WTC11 (cell line): ENCODE results near the gene ZDHHC4. TPM values are rescaled to one million over a fixed set of nuclear protein-coding genes. Genes with fewer than 3 reads are reported as not detected.

ENCODE experiments used
- ATAC-seq: fragments of 200-7000 bp; cut with Tn5 transposase; 2 replicates; pipeline ENCODE4 v1.10.0; 2021; ENCODE audit warnings: mild to moderate bottlenecking, moderate library complexity
- CTCF ChIA-PET: fragments of 300-600 bp; sonication (Branson Sonifier 250); formaldehyde crosslinking; loops from one replicate; lab custom pipeline; 2021; ENCODE audit warnings: antibody characterized with exemption; lab: Charles Lee
- POLR2A ChIA-PET: fragments of 350-600 bp; sonication (Branson Sonifier 250); formaldehyde crosslinking; loops from one replicate; lab custom pipeline; 2021; ENCODE audit warnings: antibody characterized with exemption; lab: Charles Lee
- DNase-seq: peaks from one replicate; pipeline ENCODE4 v3.0.0; 2021; ENCODE audit warnings: low spot score
- H3K27ac Mint-ChIP-seq: 2 replicates; pipeline ENCODE4 v1.8.0; 2021; ENCODE audit warnings: mixed read lengths
- H3K27me3 Mint-ChIP-seq: 2 replicates; pipeline ENCODE4 v1.8.0; 2021; ENCODE audit warnings: low read depth, mild to moderate bottlenecking, moderate library complexity, mixed read lengths
- H3K36me3 Mint-ChIP-seq: 2 replicates; pipeline ENCODE4 v1.8.0; 2021; ENCODE audit warnings: mixed read lengths
- H3K4me1 Mint-ChIP-seq: 2 replicates; pipeline ENCODE4 v1.8.0; 2022; ENCODE audit warnings: mixed read lengths
- H3K4me3 Mint-ChIP-seq: 2 replicates; pipeline ENCODE4 v1.8.0; 2021; ENCODE audit warnings: mild to moderate bottlenecking, moderate library complexity, mixed read lengths
- H3K9me3 Mint-ChIP-seq: 2 replicates; pipeline ENCODE4 v1.8.0; 2021; ENCODE audit warnings: mixed read lengths
- E2F5 ChIP-seq: sonication (generic); formaldehyde crosslinking; IDR thresholded peaks from 2 replicates; pipeline ENCODE4 v1.8.1; 2022; ENCODE audit warnings: mild to moderate bottlenecking, moderate library complexity, missing genetic modification reagents
- ERG ChIP-seq: fragments of 250-450 bp; sonication (Bioruptor Pico); IDR thresholded peaks from 2 replicates; pipeline ENCODE4 v1.8.0; 2021; ENCODE audit warnings: mild to moderate bottlenecking
- ETV6 ChIP-seq: sonication (generic); formaldehyde crosslinking; IDR thresholded peaks from 2 replicates; pipeline ENCODE4 v1.8.1; 2022; ENCODE audit warnings: mild to moderate bottlenecking, missing genetic modification reagents
- FOXK1 ChIP-seq: sonication (generic); formaldehyde crosslinking; IDR thresholded peaks from 2 replicates; pipeline ENCODE4 v1.8.0; 2022; ENCODE audit warnings: mild to moderate bottlenecking, moderate library complexity, missing genetic modification reagents
- FOXP1 ChIP-seq: sonication (generic); formaldehyde crosslinking; IDR thresholded peaks from 2 replicates; pipeline ENCODE4 v1.8.0; 2022; ENCODE audit warnings: missing genetic modification reagents, mild to moderate bottlenecking, moderate library complexity, borderline replicate concordance
- KAT7 ChIP-seq: sonication (generic); formaldehyde crosslinking; IDR thresholded peaks from 2 replicates; pipeline ENCODE4 v1.8.1; 2023; ENCODE audit warnings: missing genetic modification reagents, mild to moderate bottlenecking, borderline replicate concordance
- MYBL2 ChIP-seq: sonication (generic); formaldehyde crosslinking; IDR thresholded peaks from 2 replicates; pipeline ENCODE4 v1.8.1; 2023; ENCODE audit warnings: mild to moderate bottlenecking, moderate library complexity, missing genetic modification reagents
- NR2C2 ChIP-seq: sonication (generic); formaldehyde crosslinking; IDR thresholded peaks from 2 replicates; pipeline ENCODE4 v1.8.0; 2022; ENCODE audit warnings: mild to moderate bottlenecking, missing genetic modification reagents
- RELA ChIP-seq: sonication (generic); formaldehyde crosslinking; IDR thresholded peaks from 2 replicates; pipeline ENCODE4 v1.8.1; 2022; ENCODE audit warnings: missing genetic modification reagents, mild to moderate bottlenecking, borderline replicate concordance
- SMAD4 ChIP-seq: sonication (generic); formaldehyde crosslinking; IDR thresholded peaks from 2 replicates; pipeline ENCODE4 v1.8.0; 2022; ENCODE audit warnings: mild to moderate bottlenecking, missing genetic modification reagents
- ZNF317 ChIP-seq: sonication (generic); formaldehyde crosslinking; IDR thresholded peaks from 2 replicates; pipeline ENCODE4 v1.8.1; 2023; ENCODE audit warnings: low read depth, mild to moderate bottlenecking, moderate library complexity, missing genetic modification reagents, borderline replicate concordance
- ZSCAN18 ChIP-seq: fragments of 250-450 bp; sonication (Bioruptor Pico); IDR thresholded peaks from 2 replicates; pipeline ENCODE4 v2.1.2; 2022; ENCODE audit warnings: mild to moderate bottlenecking, moderate library complexity
- total RNA-seq: library from RNA; stranded (reverse); gene quantifications from 3 replicates; pipeline ENCODE4 v1.2.3, GENCODE V29; 2021
- TF ChIP-seq, protein P1 (sequence below): sonication (generic); formaldehyde crosslinking; IDR thresholded peaks from 2 replicates; pipeline ENCODE4 v1.8.0; 2022; ENCODE audit warnings: mild to moderate bottlenecking, missing genetic modification reagents
- TF ChIP-seq, protein P2 (sequence below): sonication (generic); formaldehyde crosslinking; IDR thresholded peaks from 2 replicates; pipeline ENCODE4 v1.8.1; 2023; ENCODE audit warnings: mild to moderate bottlenecking, moderate library complexity, missing genetic modification reagents
- TF ChIP-seq, protein P3 (sequence below): sonication (generic); formaldehyde crosslinking; IDR thresholded peaks from 2 replicates; pipeline ENCODE4 v1.8.0; 2022; ENCODE audit warnings: mild to moderate bottlenecking, missing genetic modification reagents
- TF ChIP-seq, protein P4 (sequence below): sonication (generic); formaldehyde crosslinking; IDR thresholded peaks from 2 replicates; pipeline ENCODE4 v1.8.1; 2022; ENCODE audit warnings: low read depth, missing genetic modification reagents, borderline replicate concordance

The ZDHHC4 gene
- total RNA-seq, 1 experiment from 2014 or later, result 37.7 TPM

GRCh38 chr7:6589829-6590644 is 12.8 kb downstream of the ZDHHC4 start, which contains the start of gene INTS15 (continued):
- peak; percentile 87; the same call in 1 of the 2 replicates for TF ChIP-seq KAT7 (CRISPR knock-in tag)
- TF ChIP-seq FOXP1 (CRISPR knock-in tag), result no peak
- TF ChIP-seq FOXK1 (CRISPR knock-in tag), result peak; percentile 58

GRCh38 chr7:6590645-6591110 is 13.4 kb downstream of the ZDHHC4 start:
- POLR2A ChIA-PET, result interaction anchor here (0.7 to 1.1 kb wide), 2 partner anchors 10 to 25 kb away, joined by 3 to 6 read pairs; no protein-coding TSS in a partner anchor
- no peaks in the 10 kb centered on the region for H3K9me3 Mint-ChIP-seq
- CTCF ChIA-PET, result interaction anchor here (0.6 to 2.7 kb wide), 10 partner anchors 14 to 267 kb away, joined by 3 to 27 read pairs (median 4); partner anchors contain the start of gene ZDHHC4
- TF ChIP-seq, protein P1, sequence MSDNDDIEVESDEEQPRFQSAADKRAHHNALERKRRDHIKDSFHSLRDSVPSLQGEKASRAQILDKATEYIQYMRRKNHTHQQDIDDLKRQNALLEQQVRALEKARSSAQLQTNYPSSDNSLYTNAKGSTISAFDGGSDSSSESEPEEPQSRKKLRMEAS (CRISPR knock-in tag), result no peak
- TF ChIP-seq, protein P2, sequence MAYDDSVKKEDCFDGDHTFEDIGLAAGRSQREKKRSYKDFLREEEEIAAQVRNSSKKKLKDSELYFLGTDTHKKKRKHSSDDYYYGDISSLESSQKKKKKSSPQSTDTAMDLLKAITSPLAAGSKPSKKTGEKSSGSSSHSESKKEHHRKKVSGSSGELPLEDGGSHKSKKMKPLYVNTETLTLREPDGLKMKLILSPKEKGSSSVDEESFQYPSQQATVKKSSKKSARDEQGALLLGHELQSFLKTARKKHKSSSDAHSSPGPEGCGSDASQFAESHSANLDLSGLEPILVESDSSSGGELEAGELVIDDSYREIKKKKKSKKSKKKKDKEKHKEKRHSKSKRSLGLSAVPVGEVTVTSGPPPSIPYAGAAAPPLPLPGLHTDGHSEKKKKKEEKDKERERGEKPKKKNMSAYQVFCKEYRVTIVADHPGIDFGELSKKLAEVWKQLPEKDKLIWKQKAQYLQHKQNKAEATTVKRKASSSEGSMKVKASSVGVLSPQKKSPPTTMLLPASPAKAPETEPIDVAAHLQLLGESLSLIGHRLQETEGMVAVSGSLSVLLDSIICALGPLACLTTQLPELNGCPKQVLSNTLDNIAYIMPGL, result peak; percentile 8; the same call in 1 of the 2 replicates
- TF ChIP-seq, all 79 proteins: peak for 1
- Mint-ChIP-seq H3K4me3 (peak overlapping the region; percentile 82), H3K27ac (0 out of 2 replicates have a peak overlapping the region, but pooled peaks have one; percentile 3), H3K4me1 (peaks cover 9% of the 10 kb centered on the region), H3K27me3 (no peaks in the 10 kb centered on the region; the same call in 1 of the 2 replicates), H3K36me3 (peaks cover 46% of the 10 kb centered on the region)
- DNase-seq (no peak), ATAC-seq (peak; percentile 32)

DNA sequence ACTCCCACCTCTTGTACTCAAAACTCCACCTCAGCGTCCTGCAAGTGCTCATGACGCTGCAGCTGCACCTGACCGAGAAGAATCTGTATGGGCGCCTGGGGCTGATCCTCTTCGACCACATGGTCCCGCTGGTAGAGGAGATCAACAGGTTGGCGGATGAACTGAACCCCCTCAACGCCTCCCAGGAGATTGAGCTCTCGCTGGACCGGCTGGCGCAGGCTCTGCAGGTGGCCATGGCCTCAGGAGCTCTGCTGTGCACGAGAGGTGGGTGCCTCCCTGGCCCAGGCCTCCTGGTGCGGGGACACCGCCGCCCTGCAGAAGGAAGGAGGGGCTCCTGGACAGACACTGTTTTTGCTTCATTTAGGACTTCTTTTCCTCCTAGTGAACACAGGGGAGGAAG is 22.8 kb downstream of the ZDHHC4 start:
- Mint-ChIP-seq H3K27ac (no peak overlapping the region), H3K27me3 (no peaks in the 10 kb centered on the region), H3K4me3 (no peak overlapping the region), H3K36me3 (peaks cover 43% of the 10 kb centered on the region), H3K9me3 (no peaks in the 10 kb centered on the region), H3K4me1 (no peaks in the 10 kb centered on the region)
- ATAC-seq (no peak), DNase-seq (no peak)
- ChIA-PET CTCF (interaction anchor here (0.7 kb wide), 1 partner anchor 84 kb away, joined by 3 read pairs; no protein-coding TSS in a partner anchor), POLR2A (interaction anchor here (0.5 kb wide), 1 partner anchor 9 kb away, joined by 6 read pairs; no protein-coding TSS in a partner anchor)
- TF ChIP-seq ETV6 (CRISPR knock-in tag), result no peak
- no peak for TF ChIP-seq ZNF317 (CRISPR knock-in tag)
- TF ChIP-seq E2F5 (CRISPR knock-in tag), result no peak
- no peak for TF ChIP-seq ZSCAN18 (CRISPR knock-in tag)
- TF ChIP-seq, protein P3, sequence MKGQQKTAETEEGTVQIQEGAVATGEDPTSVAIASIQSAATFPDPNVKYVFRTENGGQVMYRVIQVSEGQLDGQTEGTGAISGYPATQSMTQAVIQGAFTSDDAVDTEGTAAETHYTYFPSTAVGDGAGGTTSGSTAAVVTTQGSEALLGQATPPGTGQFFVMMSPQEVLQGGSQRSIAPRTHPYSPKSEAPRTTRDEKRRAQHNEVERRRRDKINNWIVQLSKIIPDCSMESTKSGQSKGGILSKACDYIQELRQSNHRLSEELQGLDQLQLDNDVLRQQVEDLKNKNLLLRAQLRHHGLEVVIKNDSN (CRISPR knock-in tag), result no peak
- no peak for TF ChIP-seq RELA (CRISPR knock-in tag)
- TF ChIP-seq ERG (CRISPR knock-in tag), result no peak
- no peak for TF ChIP-seq NR2C2 (CRISPR knock-in tag)
- no peak for TF ChIP-seq MYBL2 (CRISPR knock-in tag)
- TF ChIP-seq, protein P4, sequence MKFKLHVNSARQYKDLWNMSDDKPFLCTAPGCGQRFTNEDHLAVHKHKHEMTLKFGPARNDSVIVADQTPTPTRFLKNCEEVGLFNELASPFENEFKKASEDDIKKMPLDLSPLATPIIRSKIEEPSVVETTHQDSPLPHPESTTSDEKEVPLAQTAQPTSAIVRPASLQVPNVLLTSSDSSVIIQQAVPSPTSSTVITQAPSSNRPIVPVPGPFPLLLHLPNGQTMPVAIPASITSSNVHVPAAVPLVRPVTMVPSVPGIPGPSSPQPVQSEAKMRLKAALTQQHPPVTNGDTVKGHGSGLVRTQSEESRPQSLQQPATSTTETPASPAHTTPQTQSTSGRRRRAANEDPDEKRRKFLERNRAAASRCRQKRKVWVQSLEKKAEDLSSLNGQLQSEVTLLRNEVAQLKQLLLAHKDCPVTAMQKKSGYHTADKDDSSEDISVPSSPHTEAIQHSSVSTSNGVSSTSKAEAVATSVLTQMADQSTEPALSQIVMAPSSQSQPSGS (CRISPR knock-in tag), result no peak
- no peak for TF ChIP-seq SMAD4
